ENCODE results near the gene FXYD3. TPM values are rescaled to one million over a fixed set of nuclear protein-coding genes. Genes with fewer than 3 reads are reported as not detected.

The FXYD3 gene
- total and polyA plus RNA-seq, 4 donors = 130 to 467 (median 160) TPM

GRCh38 chr19:35122687-35123551 lies 7.3 kb downstream of the FXYD3 start:
- no peak overlapping the region for H3K4me3 ChIP-seq
- H3K27ac ChIP-seq (ENCODE audit: low read depth in 1 of 2, low read length in 1 of 2) = peak overlapping the region in 1 of 2 donors; percentile 57
- no peaks in the 10 kb centered on the region for H3K36me3 ChIP-seq (ENCODE audit: control insufficient read depth in 4 of 4, insufficient read depth in 4 of 4, low read length in 4 of 4)
- TF ChIP-seq CTCF (IDR thresholded peaks at IDR 0.05; ENCODE audit: control extremely low read depth, extremely low read depth) = no peak
- WGBS, 2 donors = 82 to 88% methylated on average over 19 of the region's 19 CpGs
- H3K9ac ChIP-seq (ENCODE audit: insufficient read depth in 1 of 2, low read length in 2 of 2) = no peak overlapping the region
- DNase-seq (no peak), ATAC-seq (ENCODE audit: insufficient read depth, low FRiP score) (no peak)
- no peaks in the 10 kb centered on the region for H3K9me3 ChIP-seq (ENCODE audit: control insufficient read depth in 4 of 4, insufficient read depth in 3 of 4, low read length in 3 of 4)
- H3K4me1 ChIP-seq (ENCODE audit: control insufficient read depth in 5 of 5, insufficient read depth in 5 of 5, low read length in 5 of 5) = peaks cover 5 to 27% (median 9%) of the 10 kb centered on the region in 5 donors
- no peaks in the 10 kb centered on the region for H3K27me3 ChIP-seq (ENCODE audit: control insufficient read depth in 3 of 3, insufficient read depth in 3 of 3, low read length in 2 of 3)

- H3K9ac ChIP-seq (ENCODE audit: insufficient read depth in 1 of 2, low read length in 2 of 2) = peak overlapping the region in 1 of 2 donors; percentile 86
- WGBS, 2 donors = 72 to 83% methylated on average over 5 of the region's 5 CpGs
- peaks cover 5 to 27% (median 9%) of the 10 kb centered on the region in 5 donors for H3K4me1 ChIP-seq (ENCODE audit: control insufficient read depth in 5 of 5, insufficient read depth in 5 of 5, low read length in 5 of 5)
- no peak for TF ChIP-seq CTCF (IDR thresholded peaks at IDR 0.05; ENCODE audit: control extremely low read depth, extremely low read depth)
- H3K4me3 ChIP-seq = no peak overlapping the region
- no peaks in the 10 kb centered on the region for H3K36me3 ChIP-seq (ENCODE audit: control insufficient read depth in 4 of 4, insufficient read depth in 4 of 4, low read length in 4 of 4)
- no peaks in the 10 kb centered on the region for H3K27me3 ChIP-seq (ENCODE audit: control insufficient read depth in 3 of 3, insufficient read depth in 3 of 3, low read length in 2 of 3)
- H3K27ac ChIP-seq (ENCODE audit: low read depth in 1 of 2, low read length in 1 of 2) = peak overlapping the region; percentile 57 to 86
- DNase-seq (no peak), ATAC-seq (ENCODE audit: insufficient read depth, low FRiP score) (no peak)
- H3K9me3 ChIP-seq (ENCODE audit: control insufficient read depth in 4 of 4, insufficient read depth in 3 of 4, low read length in 3 of 4) = no peaks in the 10 kb centered on the region
Observed at GRCh38 chr19:35123573-35123972, 8.0 kb downstream of the FXYD3 start.

- TF ChIP-seq CTCF (IDR thresholded peaks at IDR 0.05; ENCODE audit: control extremely low read depth, extremely low read depth) = no peak
- H3K9ac ChIP-seq (ENCODE audit: insufficient read depth in 1 of 2, low read length in 2 of 2) = peak overlapping the region in 1 of 2 donors; percentile 86
- H3K4me1 ChIP-seq (ENCODE audit: control insufficient read depth in 5 of 5, insufficient read depth in 5 of 5, low read length in 5 of 5) = peaks cover 5 to 27% (median 9%) of the 10 kb centered on the region in 5 donors
- H3K36me3 ChIP-seq (ENCODE audit: control insufficient read depth in 4 of 4, insufficient read depth in 4 of 4, low read length in 4 of 4) = no peaks in the 10 kb centered on the region
- H3K27ac ChIP-seq (ENCODE audit: low read depth in 1 of 2, low read length in 1 of 2) = peak overlapping the region; percentile 71 to 86
- H3K9me3 ChIP-seq (ENCODE audit: control insufficient read depth in 4 of 4, insufficient read depth in 3 of 4, low read length in 3 of 4) = no peaks in the 10 kb centered on the region
- peak; percentile 83 for ATAC-seq (ENCODE audit: insufficient read depth, low FRiP score)
- H3K4me3 ChIP-seq = peak overlapping the region; percentile 50
- DNase-seq = peak; percentile 96 to 98 (median 98)
- 11 to 15% methylated on average over 42 of the region's 42 CpGs for WGBS, 2 donors
- no peaks in the 10 kb centered on the region for H3K27me3 ChIP-seq (ENCODE audit: control insufficient read depth in 3 of 3, insufficient read depth in 3 of 3, low read length in 2 of 3)
Observed at GRCh38 chr19:35124098-35125060, 8.8 kb downstream of the FXYD3 start.
